Measurements from ENCODE around the gene RALB.

Gene RALB

GRCh38 chr2:120236791-120237190 lies 15.9 kb upstream of the RALB start:
- Histone ChIP-seq H3K36me3 (ENCODE audit: control insufficient read depth in 2 of 2, insufficient read depth in 1 of 2, low read length in 2 of 2) (no peaks in the 10 kb centered on the region), H3K4me3 (ENCODE audit: low read depth, low read length) (no peak overlapping the region), H3K4me1 (ENCODE audit: control insufficient read depth, insufficient read depth, low read length) (no peaks in the 10 kb centered on the region), H3K27ac (ENCODE audit: extremely low read depth, low read depth, low read length) (no peak overlapping the region), H3K9me3 (ENCODE audit: control insufficient read depth, insufficient read depth, low read depth, low read length) (no peaks in the 10 kb centered on the region)
- TF ChIP-seq ZSCAN30 (tag by site-specific recombination; IDR thresholded peaks at IDR 0.05) (no peak), ZNF837 (tag by site-specific recombination; IDR thresholded peaks at IDR 0.05) (no peak), ZNF76 (tag by site-specific recombination; IDR thresholded peaks at IDR 0.05; ENCODE audit: borderline replicate concordance, low read depth) (no peak), IKZF3 (tag by site-specific recombination; IDR thresholded peaks at IDR 0.05) (no peak), ZNF16 (tag by site-specific recombination; IDR thresholded peaks at IDR 0.05; ENCODE audit: low read depth) (no peak), ZNF274 (IDR thresholded peaks at IDR 0.05; ENCODE audit: low read length) (no peak), ZNF274 (tag by site-specific recombination; IDR thresholded peaks at IDR 0.05; ENCODE audit: borderline replicate concordance) (no peak), MEIS1 (CRISPR knock-in tag; IDR thresholded peaks at IDR 0.05; ENCODE audit: borderline replicate concordance) (no peak), ZFP37 (tag by site-specific recombination; IDR thresholded peaks at IDR 0.05) (no peak), FEZF1 (tag by site-specific recombination; IDR thresholded peaks at IDR 0.05) (no peak), ZNF585B (tag by site-specific recombination; IDR thresholded peaks at IDR 0.05) (no peak), TSHZ1 (tag by site-specific recombination; IDR thresholded peaks at IDR 0.05; ENCODE audit: borderline replicate concordance) (no peak), REPIN1 (tag by site-specific recombination; IDR thresholded peaks at IDR 0.05; ENCODE audit: low read depth) (no peak), ZNF488 (tag by site-specific recombination; IDR thresholded peaks at IDR 0.05) (no peak), ZBTB1 (tag by site-specific recombination; IDR thresholded peaks at IDR 0.05) (no peak), ZSCAN4 (tag by site-specific recombination; IDR thresholded peaks at IDR 0.05) (no peak), ZNF645 (tag by site-specific recombination; IDR thresholded peaks at IDR 0.05) (no peak)
- ChIA-PET POLR2A (no interaction called here), CTCF (no interaction called here)

- TF ChIP-seq ZNF366 (tag by site-specific recombination; conservative IDR thresholded peaks at IDR 0.05), result no peak
- TF ChIP-seq ZNF76 (tag by site-specific recombination; IDR thresholded peaks at IDR 0.05; ENCODE audit: borderline replicate concordance, low read depth), result no peak
- no peak for TF ChIP-seq GLIS2 (tag by site-specific recombination; IDR thresholded peaks at IDR 0.05)
- TF ChIP-seq ZNF707 (tag by site-specific recombination; IDR thresholded peaks at IDR 0.05), result no peak
- no peak for TF ChIP-seq ZNF324 (tag by site-specific recombination; IDR thresholded peaks at IDR 0.05)
- no peak for TF ChIP-seq PRDM6 (tag by site-specific recombination; IDR thresholded peaks at IDR 0.05)
- TF ChIP-seq ZNF19 (tag by site-specific recombination; IDR thresholded peaks at IDR 0.05; ENCODE audit: low read depth), result no peak
- TF ChIP-seq ZNF548 (tag by site-specific recombination; IDR thresholded peaks at IDR 0.05), result no peak
- no peak for TF ChIP-seq KLF17 (tag by site-specific recombination; IDR thresholded peaks at IDR 0.05)
- no peak for TF ChIP-seq ZNF555 (tag by site-specific recombination; conservative IDR thresholded peaks at IDR 0.05)
- ChIA-PET CTCF (interaction anchor here (0.6 kb wide), 1 partner anchor 74 kb away, joined by 3 read pairs; no protein-coding TSS in a partner anchor), POLR2A (no interaction called here)
- H3K4me3 ChIP-seq (ENCODE audit: low read depth, low read length), result no peak overlapping the region
- H3K27ac ChIP-seq (ENCODE audit: extremely low read depth, low read depth, low read length), result no peak overlapping the region
- no peaks in the 10 kb centered on the region for H3K4me1 ChIP-seq (ENCODE audit: control insufficient read depth, insufficient read depth, low read length)
- H3K9me3 ChIP-seq (ENCODE audit: control insufficient read depth, insufficient read depth, low read depth, low read length), result no peaks in the 10 kb centered on the region
- H3K36me3 ChIP-seq (ENCODE audit: control insufficient read depth in 2 of 2, insufficient read depth in 1 of 2, low read length in 2 of 2), result no peaks in the 10 kb centered on the region
These were observed 15.2 kb upstream of the RALB start for GRCh38 chr2:120237491-120237902.

Data from HEK293 (cell line).